ENCODE data around the gene CRYBA2.

Gene CRYBA2, protein sequence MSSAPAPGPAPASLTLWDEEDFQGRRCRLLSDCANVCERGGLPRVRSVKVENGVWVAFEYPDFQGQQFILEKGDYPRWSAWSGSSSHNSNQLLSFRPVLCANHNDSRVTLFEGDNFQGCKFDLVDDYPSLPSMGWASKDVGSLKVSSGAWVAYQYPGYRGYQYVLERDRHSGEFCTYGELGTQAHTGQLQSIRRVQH

DNA sequence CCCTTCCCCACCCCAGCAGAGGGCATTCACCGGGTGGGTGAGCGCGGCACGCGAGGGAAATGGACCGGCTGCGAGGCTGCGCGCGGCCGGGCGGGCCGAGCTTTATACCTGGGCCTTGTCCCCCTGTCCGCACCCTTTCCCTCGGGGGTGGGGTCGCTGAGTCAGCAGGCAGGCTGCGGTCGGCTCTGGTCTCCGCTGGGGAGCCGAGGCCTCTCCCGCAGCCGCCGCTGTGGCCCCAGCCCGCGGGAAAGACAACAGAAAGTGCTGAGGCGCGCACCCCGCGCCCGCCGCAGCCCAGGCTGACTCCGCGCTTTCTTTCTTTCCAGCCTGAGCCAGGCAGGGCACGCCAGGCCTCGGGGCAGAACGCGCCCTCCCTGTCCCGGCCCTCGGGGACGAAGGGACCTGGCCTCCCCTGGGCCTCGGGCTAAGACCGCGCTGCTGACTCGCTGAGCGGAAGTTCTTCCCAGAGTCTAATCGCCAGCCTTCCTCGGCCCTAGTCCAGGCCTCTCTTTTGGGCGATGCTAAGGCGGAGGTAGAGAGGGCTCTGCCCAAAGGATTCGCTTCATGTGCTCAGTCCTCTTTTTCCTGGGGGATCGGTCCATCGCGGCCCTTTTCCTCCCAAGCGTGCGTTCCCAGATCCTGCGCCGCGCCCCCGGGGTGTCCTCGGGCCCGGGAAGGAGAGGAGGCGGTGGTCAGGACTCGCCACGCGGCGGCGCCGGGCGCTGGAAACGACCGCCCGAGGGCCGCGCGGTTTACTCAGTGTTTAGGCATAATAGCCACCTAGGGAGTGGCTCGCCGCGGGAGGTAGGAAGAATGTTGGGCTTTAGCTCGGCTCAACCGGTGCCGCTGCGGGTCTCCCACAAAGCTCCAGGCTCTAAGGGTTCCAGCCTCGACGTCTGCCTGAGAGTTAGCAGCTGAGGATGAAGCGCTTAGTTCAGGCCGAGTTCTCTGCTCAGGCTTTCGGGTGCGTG is at the start of gene CRYBA2:
TSS of gene CRYBA2 (minus strand) at position 78 of the 971 bp plus-strand sequence. CDS start 246 bp downstream, outside the sequence.
- no peak for DNase-seq (ENCODE audit: low spot score)

DNA sequence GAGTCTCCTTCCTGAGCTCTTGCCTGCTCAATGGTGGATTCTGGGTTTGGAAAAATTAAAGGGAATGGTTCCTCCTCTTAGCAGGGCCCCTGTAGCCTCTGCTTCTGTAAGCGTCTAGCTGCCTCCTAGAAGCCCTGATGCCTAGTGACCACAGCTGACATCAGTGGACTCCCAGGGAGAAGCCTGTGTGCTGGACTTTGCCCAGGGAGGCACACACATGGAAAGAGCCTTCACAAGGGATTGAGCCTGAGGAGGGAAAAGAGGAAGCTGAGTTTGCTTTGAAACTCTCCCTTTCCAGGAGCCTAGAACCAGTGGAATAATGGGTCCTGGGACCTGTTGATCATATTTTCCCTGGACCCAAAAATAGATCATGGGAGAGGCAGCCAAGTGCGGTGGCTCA is 49.5 kb upstream of the CRYBA2 start:
- DNase-seq (ENCODE audit: low spot score) = no peak

DNA sequence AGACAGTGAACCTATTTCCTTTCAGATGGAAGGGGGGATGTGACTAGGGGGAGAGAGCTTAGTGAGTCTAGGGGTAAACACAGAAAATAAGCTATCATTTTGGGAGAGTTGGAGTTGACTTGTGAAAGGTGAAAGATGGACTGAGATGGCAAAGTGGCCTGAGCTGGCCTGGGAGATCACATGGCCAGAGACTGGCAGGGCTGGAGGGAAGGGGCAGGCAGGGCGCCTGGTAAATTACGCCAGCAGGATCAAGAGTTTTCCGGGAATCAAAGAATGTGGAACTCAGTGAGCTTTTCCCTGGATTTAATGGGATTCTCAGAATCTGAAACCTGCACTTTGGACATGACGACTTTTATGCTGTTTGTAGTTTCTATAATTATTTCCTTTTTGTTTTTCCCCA is 48.9 kb upstream of the CRYBA2 start:
- no peak for DNase-seq (ENCODE audit: low spot score)

DNA sequence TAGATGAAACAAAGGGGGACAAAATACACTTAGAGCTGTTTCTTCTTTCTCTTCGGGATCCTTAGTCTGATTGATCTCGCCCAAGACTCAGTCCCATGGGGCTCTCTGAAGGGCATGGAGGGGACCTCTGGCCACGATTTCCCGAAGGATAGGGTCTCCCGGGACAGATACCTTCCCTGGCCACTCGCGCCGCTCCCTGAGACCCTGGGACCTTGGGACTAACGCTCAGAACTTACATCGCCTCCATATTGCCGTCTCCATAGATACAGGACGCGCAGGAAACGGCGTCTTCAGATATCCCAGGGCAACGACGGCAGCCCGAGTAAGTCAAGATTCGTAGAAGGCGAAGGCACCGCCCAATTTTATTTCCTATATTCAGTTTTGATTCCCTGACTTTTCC is 48.0 kb upstream of the CRYBA2 start, which contains the start of gene CFAP65:
TSS of gene CFAP65 (minus strand) at position 265 of the 400 bp plus-strand sequence. CDS start 2,468 bp downstream, outside the sequence.
- peak; percentile 55 for DNase-seq (ENCODE audit: low spot score)

DNA sequence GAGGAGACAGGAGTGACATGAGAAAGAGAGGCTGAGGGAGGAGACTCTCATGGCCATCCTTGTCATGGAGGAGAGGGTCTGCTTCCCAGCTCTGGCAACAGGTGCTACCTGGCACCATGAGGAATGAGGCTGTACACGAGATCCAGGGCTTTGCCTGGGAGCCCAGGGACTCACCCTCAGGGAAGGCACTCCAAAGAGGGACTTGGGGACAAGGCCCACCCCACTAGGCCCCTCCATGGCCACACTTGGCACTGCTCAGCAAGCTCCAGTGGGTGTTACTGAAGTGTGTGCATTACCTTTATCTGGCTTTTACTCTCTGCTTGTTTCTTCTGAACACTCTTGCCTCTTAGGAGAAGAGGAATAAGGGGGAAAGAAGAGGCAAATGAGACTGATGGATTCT is 45.4 kb upstream of the CRYBA2 start:
- no peak for DNase-seq (ENCODE audit: low spot score)

DNA sequence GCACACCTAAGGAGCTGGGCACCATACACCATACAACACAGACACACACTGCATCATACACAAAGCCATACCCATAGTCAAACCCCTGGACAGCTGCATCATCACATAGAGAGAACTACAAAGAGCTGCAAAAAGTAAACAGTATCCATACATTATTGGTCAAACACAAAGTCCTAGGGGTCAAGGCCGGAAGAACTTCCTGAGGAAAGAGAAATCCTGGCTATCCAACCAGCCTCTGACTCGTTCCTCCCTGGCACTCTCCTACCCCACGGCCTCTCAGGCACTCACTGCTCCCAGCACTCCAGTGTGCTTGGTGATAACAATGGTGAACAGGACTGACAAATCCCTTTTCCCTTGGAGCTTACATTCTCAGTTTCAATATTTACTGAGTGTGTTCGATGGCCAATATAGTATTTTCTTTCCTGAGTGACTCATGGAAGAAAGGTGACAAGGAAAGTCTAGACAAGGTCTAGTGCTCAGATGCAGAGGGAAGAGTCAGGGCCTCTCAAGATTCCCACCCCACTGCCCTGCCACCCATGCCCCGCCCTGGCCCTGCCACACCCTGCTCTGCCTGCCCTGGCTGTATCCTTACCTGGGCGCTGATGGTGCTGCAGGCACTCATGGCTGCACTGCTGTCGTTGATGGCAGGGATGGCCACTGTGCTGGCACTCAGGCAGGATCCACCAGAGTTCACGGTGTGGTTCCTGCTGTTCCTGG is 44.7 kb upstream of the CRYBA2 start:
- no peak for DNase-seq (ENCODE audit: low spot score)

DNA sequence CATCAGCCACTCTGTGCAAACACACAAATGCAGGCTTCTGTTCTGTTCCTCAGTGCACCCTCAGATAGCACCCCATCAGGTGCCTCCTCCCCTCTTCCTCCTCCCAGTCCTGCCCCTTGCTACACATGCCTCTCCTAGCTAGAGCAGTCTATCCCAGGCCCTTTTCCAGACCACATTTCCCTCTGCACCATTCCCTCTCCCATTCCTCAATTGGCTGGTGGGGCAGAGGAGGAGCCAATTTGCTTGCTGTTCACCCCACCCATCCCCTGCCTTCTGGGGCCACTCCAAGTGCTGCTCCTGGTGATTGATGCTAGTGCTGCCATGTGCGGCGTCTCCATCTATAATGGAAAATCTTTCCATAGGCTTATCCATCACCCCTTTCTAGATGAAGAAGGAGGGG is 42.7 kb upstream of the CRYBA2 start:
- no peak for DNase-seq (ENCODE audit: low spot score)

DNA sequence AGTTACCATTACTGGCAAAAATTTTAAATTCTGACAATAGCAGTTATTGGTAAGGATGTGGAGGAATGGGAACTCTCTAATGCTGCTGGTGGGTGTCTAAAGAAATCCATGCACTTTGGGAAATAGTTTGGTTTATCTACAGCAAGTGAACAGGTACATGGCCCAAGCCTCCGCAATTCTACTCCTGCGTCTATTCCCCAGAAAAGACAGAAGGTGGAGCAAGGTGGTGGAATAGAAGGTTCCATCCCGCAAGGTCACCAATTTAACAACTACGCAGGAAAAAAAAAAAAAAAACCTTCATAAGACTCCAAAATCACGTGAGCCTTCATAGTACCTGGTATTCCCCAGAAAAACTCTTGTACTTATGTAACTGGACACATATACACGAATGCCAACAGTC is 41.6 kb upstream of the CRYBA2 start:
- no peak for DNase-seq (ENCODE audit: low spot score)

DNA sequence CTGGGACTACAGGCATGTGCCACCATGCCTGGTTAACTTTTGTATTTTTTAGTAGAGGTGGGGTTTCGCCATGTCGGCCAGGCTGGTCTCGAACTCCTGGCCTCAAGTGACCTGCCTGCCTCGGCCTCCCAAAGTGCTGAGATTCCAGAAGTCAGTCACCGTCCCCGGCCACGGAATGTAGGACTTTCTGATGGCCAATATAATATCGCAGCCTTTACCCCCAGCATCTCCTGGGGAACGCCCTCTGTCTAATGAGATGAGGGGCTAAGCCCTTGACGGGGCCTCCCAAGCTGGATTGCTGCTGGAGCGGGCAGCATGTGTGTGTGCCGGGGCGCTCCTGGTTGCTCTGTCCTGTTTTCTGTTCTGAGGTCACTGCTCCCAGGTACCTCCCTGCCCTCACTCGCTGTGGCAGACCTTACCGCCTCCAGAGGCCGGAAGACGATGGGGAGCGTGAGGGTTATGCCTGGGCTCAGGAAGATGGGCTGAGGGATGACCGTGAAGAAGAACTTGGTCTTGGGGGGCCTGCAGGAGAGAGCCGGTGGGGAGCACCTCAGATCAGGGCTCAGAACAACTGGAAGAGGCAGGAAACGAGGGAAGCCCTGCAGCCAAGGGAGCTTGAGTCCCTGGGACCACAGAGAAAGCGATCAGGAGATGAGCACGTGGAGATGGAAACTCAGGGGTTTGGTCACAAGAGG is 39.0 kb upstream of the CRYBA2 start:
- no peak for DNase-seq (ENCODE audit: low spot score)

DNA sequence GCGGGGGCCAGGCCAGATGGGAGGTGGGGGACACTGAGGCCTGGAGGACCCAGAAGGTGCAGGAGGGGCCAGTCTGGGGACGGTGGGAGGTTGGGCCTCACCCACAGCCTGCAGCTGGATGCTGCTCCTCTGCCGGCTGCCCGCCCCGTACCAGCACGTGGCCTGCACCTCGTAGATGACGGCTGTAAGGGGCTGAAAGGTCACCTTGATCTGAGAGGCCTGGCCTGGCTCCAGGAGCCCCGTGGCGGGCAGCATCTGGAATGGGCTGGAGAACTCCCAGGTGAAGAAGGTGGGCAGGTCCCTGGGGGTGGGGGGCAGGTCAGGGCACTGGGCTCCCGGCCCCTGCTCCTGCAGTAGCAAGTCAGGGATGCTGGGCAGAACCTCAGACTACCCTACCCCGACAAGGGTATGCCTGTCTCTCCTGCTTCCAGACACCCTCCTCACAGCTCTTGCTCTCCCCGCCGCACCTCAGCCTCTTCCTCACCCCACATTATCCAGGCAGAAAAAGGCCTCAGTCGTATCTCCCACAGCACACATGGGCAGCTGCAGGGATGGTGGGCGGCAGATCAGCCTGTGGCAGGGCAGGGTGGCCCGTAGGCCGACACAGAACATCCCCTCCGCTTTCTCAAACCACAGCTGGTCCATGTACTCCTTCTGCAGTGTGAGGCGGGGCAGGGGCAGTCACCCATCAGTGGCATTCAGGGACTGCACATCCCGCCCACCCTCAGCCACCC is 38.0 kb upstream of the CRYBA2 start:
- DNase-seq (ENCODE audit: low spot score) = no peak

DNA sequence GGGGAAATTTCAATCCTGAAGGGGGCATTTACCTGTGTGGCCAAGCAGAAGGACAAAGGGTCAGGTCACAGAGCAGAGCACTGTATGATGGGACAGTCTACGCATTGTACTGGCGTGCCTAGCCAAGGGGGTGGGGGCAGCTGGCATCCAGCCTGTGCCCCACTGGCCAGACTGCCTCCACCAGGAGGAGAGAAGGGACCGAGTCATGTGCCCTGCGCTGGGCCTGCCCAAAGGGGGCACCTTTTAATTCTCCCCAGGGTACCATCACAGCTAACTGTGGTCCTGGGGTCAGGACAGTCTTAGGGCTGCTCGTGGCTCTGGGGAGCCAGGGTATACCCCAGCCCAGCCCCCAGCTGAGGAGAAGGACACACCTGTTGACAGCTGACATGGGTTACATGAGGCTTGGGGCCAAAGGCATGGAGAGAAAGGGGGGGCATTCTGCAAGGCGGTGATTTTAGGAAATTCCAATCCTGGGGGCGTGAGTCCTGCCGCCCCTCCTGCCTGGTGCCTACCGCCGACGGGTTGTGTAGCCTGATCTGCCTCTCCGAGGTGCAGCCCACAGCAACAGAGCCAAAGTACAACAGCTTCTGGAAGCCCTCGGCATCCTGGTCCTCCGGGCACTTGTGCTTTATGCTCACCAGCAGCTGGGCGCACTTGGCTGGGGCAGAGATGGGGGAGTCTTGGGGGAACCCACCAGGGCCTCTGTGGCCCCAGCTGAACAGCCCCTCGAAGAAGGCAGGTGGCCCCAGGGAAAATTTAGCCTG is 37.1 kb upstream of the CRYBA2 start:
- no peak for DNase-seq (ENCODE audit: low spot score)

DNA sequence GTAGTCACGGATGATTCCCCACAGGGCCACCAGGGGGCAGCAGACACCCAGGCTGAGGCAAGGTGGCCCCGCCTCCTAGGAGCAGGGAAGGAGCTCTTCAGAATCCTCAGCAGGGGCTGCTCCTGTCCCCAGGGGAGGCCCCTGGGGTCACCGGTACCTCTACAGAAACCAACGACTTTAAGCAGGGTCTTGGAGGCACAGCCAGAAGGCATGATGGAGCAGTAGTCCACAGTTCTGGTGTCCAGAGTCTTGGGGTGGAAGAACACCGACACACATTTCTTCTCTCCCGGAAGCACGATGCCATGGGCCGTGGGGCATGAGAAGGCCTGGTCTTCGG is 36.6 kb upstream of the CRYBA2 start:
- DNase-seq (ENCODE audit: low spot score) = peak; percentile 80

DNA sequence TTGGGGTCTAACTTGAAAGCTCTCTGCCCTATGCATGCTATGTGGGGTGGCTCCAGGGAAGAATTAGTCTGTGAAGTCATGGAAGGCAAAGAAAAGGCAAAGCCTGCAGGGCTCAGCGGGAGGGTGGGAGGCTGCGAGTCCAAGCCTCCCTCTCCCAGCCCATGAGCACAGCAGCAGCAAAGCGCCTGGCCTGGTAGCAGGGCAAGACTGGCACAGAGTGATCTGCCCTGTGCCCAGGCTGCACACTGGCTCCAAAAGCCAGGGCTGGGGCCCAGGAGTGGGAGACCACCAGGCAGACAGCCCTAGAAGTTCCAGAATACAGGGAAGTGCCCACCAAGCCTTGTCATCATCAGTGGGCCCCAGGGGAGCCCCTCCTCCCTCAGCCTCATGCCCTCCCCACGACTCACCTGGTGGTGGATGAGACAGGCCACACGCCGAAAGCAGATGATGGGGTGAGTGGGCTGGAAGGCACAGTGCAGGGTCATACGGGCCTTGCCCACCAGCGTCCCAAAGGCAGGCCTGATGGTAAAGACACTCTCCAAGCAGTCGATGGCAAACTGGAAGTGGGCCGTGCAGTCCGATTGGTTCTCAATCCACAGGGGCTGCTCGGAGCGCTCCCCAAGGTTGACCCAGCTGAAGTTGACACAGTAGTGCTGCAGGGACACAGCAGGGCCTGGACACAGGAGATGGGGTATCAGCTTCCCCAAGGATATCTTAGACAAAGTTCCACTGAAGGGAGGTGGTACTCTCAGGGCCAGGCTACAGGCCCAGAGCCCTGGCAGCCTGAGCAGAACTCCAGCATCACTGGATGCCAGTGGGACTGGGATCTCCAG is 36.0 kb upstream of the CRYBA2 start:
- DNase-seq (ENCODE audit: low spot score) = no peak

DNA sequence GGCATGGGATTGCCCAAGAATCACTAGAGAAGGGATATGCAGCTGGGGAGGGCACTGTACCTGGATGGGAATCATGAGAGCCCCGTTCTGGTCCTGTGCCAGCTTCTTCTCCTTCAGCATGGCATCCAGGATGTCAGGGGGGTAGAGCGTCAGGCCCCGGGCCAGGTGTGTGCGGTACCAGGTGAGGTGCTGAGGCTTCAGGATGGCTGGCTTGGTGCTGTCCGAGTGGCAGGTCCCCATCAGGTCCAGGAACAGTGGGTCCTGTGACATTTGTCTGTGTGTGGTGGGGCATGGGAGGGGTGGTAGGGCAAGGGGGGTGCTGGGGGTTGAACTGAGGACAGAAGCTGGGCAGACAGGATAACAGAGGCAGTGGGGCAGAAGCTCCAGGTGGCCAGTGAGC is 34.9 kb upstream of the CRYBA2 start:
- no peak for DNase-seq (ENCODE audit: low spot score)

DNA sequence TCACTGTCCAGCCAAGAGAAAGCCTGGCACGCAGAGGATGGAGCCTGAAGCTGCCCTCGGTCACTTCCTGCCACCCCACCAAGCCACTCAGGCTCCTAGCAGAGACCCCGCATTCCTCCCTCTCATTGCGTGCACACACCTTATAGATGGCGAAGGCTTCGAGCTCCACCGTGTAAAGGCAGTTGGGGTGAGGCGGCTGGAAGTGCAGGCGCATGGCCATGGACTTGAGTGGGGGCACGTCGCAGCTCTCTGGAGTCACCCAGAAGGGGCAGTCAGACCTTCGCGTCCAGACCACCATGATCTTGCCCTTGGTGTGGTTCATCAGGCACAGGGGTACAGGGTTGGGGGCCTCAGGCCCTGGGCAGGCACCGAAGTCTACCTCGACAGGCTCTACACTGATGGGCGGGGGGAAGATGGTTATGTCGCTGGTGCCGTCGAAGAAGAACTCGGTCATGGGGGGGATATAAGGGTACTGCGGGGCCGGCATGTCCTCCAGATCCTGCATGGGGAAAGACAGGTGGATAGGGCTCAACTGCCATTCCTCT is 34.4 kb upstream of the CRYBA2 start:
- DNase-seq (ENCODE audit: low spot score) = no peak

DNA sequence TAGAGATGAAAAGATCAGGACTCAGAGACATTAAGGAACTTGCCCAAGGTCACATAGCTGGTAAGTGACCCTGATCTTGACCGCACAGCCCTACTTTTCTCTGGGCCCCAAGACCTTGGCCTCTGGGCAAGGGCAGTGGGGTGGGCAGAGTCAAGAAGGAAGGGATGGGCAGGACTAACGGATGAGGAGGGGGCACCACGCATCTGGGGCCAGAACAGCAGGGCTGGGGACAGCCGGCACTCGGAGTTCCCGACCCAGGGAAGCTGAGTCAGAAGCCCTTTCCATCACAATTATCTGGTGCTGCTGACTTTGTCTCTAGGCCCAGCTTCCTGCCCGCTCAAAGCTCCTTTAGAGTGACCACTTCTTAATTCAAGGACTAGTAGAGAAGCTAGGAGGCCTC is 33.7 kb upstream of the CRYBA2 start:
- DNase-seq (ENCODE audit: low spot score) = no peak

DNA sequence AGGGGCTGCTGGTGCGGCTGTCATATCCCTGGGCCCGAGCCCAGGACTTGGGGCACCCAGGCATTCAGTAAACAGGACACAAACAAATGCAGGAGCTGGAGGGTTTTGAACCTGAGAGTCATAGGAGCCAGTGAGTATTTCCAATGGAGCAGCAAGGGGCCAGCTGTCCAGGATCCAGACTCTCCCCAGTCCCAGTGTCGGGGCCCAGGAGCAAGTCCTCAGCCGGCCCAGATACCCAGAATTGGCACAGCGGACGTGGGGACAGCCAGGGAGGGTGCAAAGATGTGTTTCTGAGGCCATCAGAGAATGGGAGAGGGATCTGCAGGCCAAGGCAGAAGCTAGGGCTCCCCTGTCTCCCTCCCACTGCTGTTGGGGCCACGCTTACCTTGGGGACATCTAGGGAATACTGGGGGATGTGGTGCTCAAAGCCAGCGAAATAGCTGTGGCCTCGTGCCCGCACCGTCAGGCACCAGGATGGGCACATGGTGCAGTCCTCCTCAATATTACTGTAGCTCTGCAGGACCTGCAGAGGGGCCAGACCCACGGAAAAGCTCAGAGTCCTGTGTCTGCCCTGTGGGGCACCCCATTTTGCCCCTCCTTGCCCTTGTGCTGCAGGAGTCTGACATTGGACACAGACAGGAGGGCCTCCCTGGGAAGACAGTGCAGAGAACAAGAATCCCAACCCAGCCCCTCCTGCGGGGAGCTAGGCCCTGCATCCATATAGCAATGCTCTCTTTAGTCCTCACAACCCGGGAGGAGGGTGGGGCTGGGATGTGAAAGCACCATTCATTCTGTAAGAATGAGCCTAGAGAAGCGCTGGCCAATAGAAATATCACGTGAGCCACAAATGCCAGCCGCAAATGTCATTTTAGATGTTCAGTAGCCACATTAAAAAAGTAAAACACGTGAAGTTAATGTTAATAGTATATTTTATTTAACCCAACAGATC is 32.7 kb upstream of the CRYBA2 start:
- DNase-seq (ENCODE audit: low spot score) = peak; percentile 95

DNA sequence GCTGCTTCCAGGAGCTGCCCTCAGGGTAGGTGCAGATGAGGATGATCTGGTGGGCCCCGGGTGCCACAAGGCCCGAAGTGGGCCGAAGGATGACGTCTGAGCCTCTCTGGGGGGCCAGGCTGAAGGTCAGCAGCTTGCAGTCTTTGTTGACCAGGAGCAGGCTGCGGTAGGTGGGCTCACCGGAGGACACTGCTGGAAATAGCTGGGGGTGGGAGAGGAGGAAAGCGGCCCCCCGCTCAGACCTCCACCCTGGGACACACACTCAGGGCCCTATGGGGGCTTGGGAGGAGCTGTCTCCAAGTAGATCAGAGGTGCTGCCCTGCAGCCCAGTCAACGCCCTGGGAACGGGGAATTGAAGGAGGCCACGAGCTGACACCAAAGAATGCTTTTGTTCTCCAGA is 30.8 kb upstream of the CRYBA2 start:
- DNase-seq (ENCODE audit: low spot score) = no peak

All from globus pallidus (tissue), 1 donor.